T-helper 2 cell treated with Interferon-gamma antibody and Interleukin-4, amounts not matched to agents 100 ng/mL and 5 ng/mL, for 36 hours (primary cell): ENCODE measurements around the gene SEZ6L. TPM values are rescaled to one million over a fixed set of nuclear protein-coding genes. Genes with fewer than 3 reads are reported as not detected.

ENCODE experiments used
- intact Hi-C: fragments of 100-400 bp; cut with micrococcal nuclease; formaldehyde crosslinking; loops from one replicate; pipeline ENCODE4 v1.15.1; 2023
- total RNA-seq: library from RNA; stranded (reverse); gene quantifications from 2 replicates; pipeline ENCODE4 v1.2.3, GENCODE V29; 2022

The SEZ6L gene
- total RNA-seq, 1 donor from 2014 or later = not detected

- intact Hi-C loops = no loop called here
These were observed 72.1 kb downstream of the SEZ6L start for GRCh38 chr22:26241361-26241760.

- intact Hi-C loops = no loop called here
These were observed 75.7 kb downstream of the SEZ6L start for GRCh38 chr22:26245001-26245400.

GRCh38 chr22:26246552-26246951 is 77.3 kb downstream of the SEZ6L start:
- intact Hi-C loops = no loop called here

- intact Hi-C loops = no loop called here
These were observed 82.6 kb downstream of the SEZ6L start for GRCh38 chr22:26251869-26252268.

GRCh38 chr22:26259510-26259909 is 90.2 kb downstream of the SEZ6L start:
- intact Hi-C loops = no loop called here

GRCh38 chr22:26264162-26264561 is 94.9 kb downstream of the SEZ6L start:
- intact Hi-C loops = no loop called here

GRCh38 chr22:26265281-26265680 is 96.0 kb downstream of the SEZ6L start:
- intact Hi-C loops = no loop called here

GRCh38 chr22:26265909-26266308 is 96.6 kb downstream of the SEZ6L start:
- intact Hi-C loops = no loop called here

GRCh38 chr22:26267856-26268255 is 98.6 kb downstream of the SEZ6L start:
- intact Hi-C loops = no loop called here

GRCh38 chr22:26269572-26269971 is 100.3 kb downstream of the SEZ6L start:
- intact Hi-C loops = no loop called here

GRCh38 chr22:26271427-26271826 is 102.2 kb downstream of the SEZ6L start:
- intact Hi-C loops = no loop called here

GRCh38 chr22:26273011-26273675 is 103.9 kb downstream of the SEZ6L start:
- intact Hi-C loops = no loop called here

- intact Hi-C loops = no loop called here
These were observed 107.4 kb downstream of the SEZ6L start for GRCh38 chr22:26276529-26277160.

- intact Hi-C loops = no loop called here
These were observed 112.7 kb downstream of the SEZ6L start for GRCh38 chr22:26281941-26282340.

- intact Hi-C loops = no loop called here
These were observed 114.1 kb downstream of the SEZ6L start for GRCh38 chr22:26283330-26283729.

- intact Hi-C loops = no loop called here
These were observed 116.4 kb downstream of the SEZ6L start for GRCh38 chr22:26285632-26286031.

GRCh38 chr22:26286091-26286820 is 117.0 kb downstream of the SEZ6L start:
- intact Hi-C loops = no loop called here

GRCh38 chr22:26287382-26288225 is 118.3 kb downstream of the SEZ6L start:
- intact Hi-C loops = no loop called here

GRCh38 chr22:26289611-26290101 is 120.4 kb downstream of the SEZ6L start:
- intact Hi-C loops = loop anchor here (5.0 kb wide), 1 partner anchor 383 kb away; no protein-coding TSS in a partner anchor

- intact Hi-C loops = loop anchor here (5.0 kb wide), 1 partner anchor 380 kb away; no protein-coding TSS in a partner anchor
These were observed 122.8 kb downstream of the SEZ6L start for GRCh38 chr22:26291940-26292666.

- intact Hi-C loops = loop anchor here (5.0 kb wide), 1 partner anchor 380 kb away; no protein-coding TSS in a partner anchor
These were observed 123.4 kb downstream of the SEZ6L start for GRCh38 chr22:26292667-26292995.
